Measurements from ENCODE around the gene HDAC4. TPM values are rescaled to one million over a fixed set of nuclear protein-coding genes. Genes with fewer than 3 reads are reported as not detected.

HDAC4 gene
- polyA plus RNA-seq, 1 experiment: 4.4 TPM

GRCh38 chr2:239418918-239419317 lies 18.1 kb upstream of the HDAC4 start:
- no peak for TF ChIP-seq CTCF (IDR thresholded peaks at IDR 0.05; ENCODE audit: insufficient read depth, low read depth, low read length)
- POLR2A ChIA-PET: no interaction called here
- Histone ChIP-seq H3K27me3 (ENCODE audit: control insufficient read depth, insufficient read depth, low read length) (no peaks in the 10 kb centered on the region; the same call in 1 of the 2 replicates), H3K4me3 (ENCODE audit: low read depth, low read length) (no peak overlapping the region), H3K36me3 (ENCODE audit: control insufficient read depth, insufficient read depth, low read length) (no peaks in the 10 kb centered on the region)
- DNase-seq (ENCODE audit: low read depth): no peak
- CTCF ChIA-PET: no interaction called here

- CTCF ChIA-PET: interaction anchor here (1.7 kb wide), 1 partner anchor 15 kb away, joined by 5 read pairs; no protein-coding TSS in a partner anchor
- TF ChIP-seq CTCF (IDR thresholded peaks at IDR 0.05; ENCODE audit: insufficient read depth, low read depth, low read length): no peak
- no peak for DNase-seq (ENCODE audit: low read depth)
- H3K27me3 ChIP-seq (ENCODE audit: control insufficient read depth, insufficient read depth, low read length): peaks cover 2% of the 10 kb centered on the region; the same call in 1 of the 2 replicates
- H3K36me3 ChIP-seq (ENCODE audit: control insufficient read depth, insufficient read depth, low read length): no peaks in the 10 kb centered on the region
- no peak overlapping the region for H3K4me3 ChIP-seq (ENCODE audit: low read depth, low read length)
- POLR2A ChIA-PET: no interaction called here
These were observed 12.2 kb upstream of the HDAC4 start for GRCh38 chr2:239412905-239413603.

- TF ChIP-seq CTCF (IDR thresholded peaks at IDR 0.05; ENCODE audit: insufficient read depth, low read depth, low read length): no peak
- no peaks in the 10 kb centered on the region for H3K36me3 ChIP-seq (ENCODE audit: control insufficient read depth, insufficient read depth, low read length)
- ChIA-PET POLR2A (no interaction called here), CTCF (interaction anchor here (1.7 kb wide), 1 partner anchor 13 kb away, joined by 5 read pairs; no protein-coding TSS in a partner anchor)
- no peak overlapping the region for H3K4me3 ChIP-seq (ENCODE audit: low read depth, low read length)
- DNase-seq (ENCODE audit: low read depth): no peak
- peaks cover 3% of the 10 kb centered on the region; the same call in 1 of the 2 replicates for H3K27me3 ChIP-seq (ENCODE audit: control insufficient read depth, insufficient read depth, low read length)
These were observed 10.9 kb upstream of the HDAC4 start for GRCh38 chr2:239411549-239412319.

GRCh38 chr2:239411117-239411516 lies 10.3 kb upstream of the HDAC4 start:
- Histone ChIP-seq H3K4me3 (ENCODE audit: low read depth, low read length) (no peak overlapping the region), H3K27me3 (ENCODE audit: control insufficient read depth, insufficient read depth, low read length) (peaks cover 3% of the 10 kb centered on the region; the same call in 1 of the 2 replicates), H3K36me3 (ENCODE audit: control insufficient read depth, insufficient read depth, low read length) (no peaks in the 10 kb centered on the region)
- DNase-seq (ENCODE audit: low read depth): no peak
- POLR2A ChIA-PET: no interaction called here
- TF ChIP-seq CTCF (IDR thresholded peaks at IDR 0.05; ENCODE audit: insufficient read depth, low read depth, low read length): no peak
- CTCF ChIA-PET: no interaction called here

GRCh38 chr2:239409976-239410375 lies 9.2 kb upstream of the HDAC4 start:
- H3K36me3 ChIP-seq (ENCODE audit: control insufficient read depth, insufficient read depth, low read length): no peaks in the 10 kb centered on the region

More at GRCh38 chr2:239409976-239410375, 9.2 kb upstream of the HDAC4 start:
- no peak overlapping the region for H3K4me3 ChIP-seq (ENCODE audit: low read depth, low read length)
- ChIA-PET POLR2A (interaction anchor here (0.7 kb wide), 1 partner anchor 29 kb away, joined by 5 read pairs; no protein-coding TSS in a partner anchor), CTCF (no interaction called here)
- TF ChIP-seq CTCF (IDR thresholded peaks at IDR 0.05; ENCODE audit: insufficient read depth, low read depth, low read length): no peak
- peaks cover 3% of the 10 kb centered on the region; the same call in 1 of the 2 replicates for H3K27me3 ChIP-seq (ENCODE audit: control insufficient read depth, insufficient read depth, low read length)
- DNase-seq (ENCODE audit: low read depth): no peak
